Endothelial cell of umbilical vein (primary cell): ENCODE measurements around the gene HYDIN. TPM values are rescaled to one million over a fixed set of nuclear protein-coding genes. Genes with fewer than 3 reads are reported as not detected.

Experiments used
- BruUV-seq: library from RNA; stranded (reverse); fragments of 400-500 nt; replicated peaks from 2 replicates; lab custom pipeline; 2021; lab: Mats Ljungman, UMichigan
- CTCF ChIA-PET: fragments of 300-600, 350-600 bp; sonication (Branson Sonifier 250); formaldehyde crosslinking; loops from one replicate; lab custom pipeline; 2021; ENCODE audit warnings: antibody characterized with exemption, inconsistent platforms; lab: Charles Lee
- POLR2A ChIA-PET: fragments of 300-600, 350-600 bp; sonication (Branson Sonifier 250); formaldehyde crosslinking; loops from one replicate; lab custom pipeline; 2021; ENCODE audit warnings: antibody characterized with exemption, inconsistent platforms; lab: Charles Lee
- DNase-seq: peaks from one replicate; pipeline ENCODE4 v3.0.0-alpha.2; 2011; ENCODE audit warnings: low read depth, low spot score
- FAIRE-seq: peaks from 2 replicates; lab custom pipeline; 2011; peaks lifted over from hg19 to GRCh38; lab: Jason Lieb, UNC
- H2AFZ ChIP-seq: 2 replicates; pipeline ENCODE4 v1.6.0; 2012; ENCODE audit warnings: low read depth, low read length, control low read depth, inconsistent platforms
- H3K27ac ChIP-seq: 2 replicates; pipeline ENCODE4 v1.5.1; 2011; ENCODE audit warnings: low read depth, mild to moderate bottlenecking, control low read depth, low read length, moderate library complexity; ENCODE audit not compliant: insufficient read depth
- H3K27me3 ChIP-seq, 2 experiments: 2 replicates each; pipeline versions ENCODE4 v1.6.0 to v1.6.1; 2011; ENCODE audit warnings: low read length in 2 of 2, mixed read lengths in 1 of 2; ENCODE audit not compliant: control insufficient read depth in 2 of 2, insufficient read depth in 2 of 2
- H3K36me3 ChIP-seq, 2 experiments: 2 replicates in 1 of 2; 3 replicates in 1 of 2; pipeline ENCODE4 v1.5.1; 2011; ENCODE audit warnings: low read length in 2 of 2, mild to moderate bottlenecking in 1 of 2, moderate library complexity in 1 of 2; ENCODE audit not compliant: control insufficient read depth in 2 of 2, insufficient read depth in 2 of 2; ENCODE audit errors: extremely low read depth in 1 of 2
- H3K4me1 ChIP-seq: 3 replicates; pipeline ENCODE4 v1.5.1; 2011; ENCODE audit warnings: mild to moderate bottlenecking, low read length; ENCODE audit not compliant: control insufficient read depth, insufficient read depth; ENCODE audit errors: extremely low read depth
- H3K4me2 ChIP-seq: 2 replicates; pipeline ENCODE4 v1.6.1; 2011; ENCODE audit warnings: low read length, control low read depth, mixed read lengths; ENCODE audit not compliant: insufficient read depth
- H3K4me3 ChIP-seq, 3 experiments: fragments of 200-600 bp in 1 of 3; sonication (generic), shearing (Covaris generic) in 1 of 3; replicated peaks in 1 of 3; 2 replicates each; pipeline ENCODE4 v1.5.1; 2011 to 2016; ENCODE audit warnings: control low read depth in 3 of 3, low read length in 3 of 3, mild to moderate bottlenecking in 2 of 3, inconsistent platforms in 1 of 3, low read depth in 1 of 3, moderate library complexity in 1 of 3; ENCODE audit not compliant: insufficient read depth in 1 of 3
- H3K79me2 ChIP-seq: 2 replicates; pipeline ENCODE4 v1.6.0; 2012; ENCODE audit warnings: low read length, inconsistent platforms; ENCODE audit not compliant: control insufficient read depth, insufficient read depth
- H3K9ac ChIP-seq: replicated peaks from 2 replicates; pipeline ENCODE3; 2011; ENCODE audit warnings: low read length, control low read depth; ENCODE audit not compliant: insufficient read depth; ENCODE audit errors: extremely low read depth
- H3K9me1 ChIP-seq: replicated peaks from 3 replicates; pipeline ENCODE4 v1.6.0; 2011; ENCODE audit warnings: mild to moderate bottlenecking, low read length; ENCODE audit not compliant: control insufficient read depth, insufficient read depth; ENCODE audit errors: extremely low read depth
- H3K9me3 ChIP-seq: replicated peaks from 2 replicates; pipeline ENCODE4 v1.5.1; 2012; ENCODE audit warnings: low read length, inconsistent platforms; ENCODE audit not compliant: control insufficient read depth, insufficient read depth
- H4K20me1 ChIP-seq: replicated peaks from 2 replicates; pipeline ENCODE3; 2011; ENCODE audit warnings: mild to moderate bottlenecking, low read length; ENCODE audit not compliant: control insufficient read depth, insufficient read depth; ENCODE audit errors: extremely low read depth
- CTCF ChIP-seq, 2 donors: IDR thresholded peaks; 1 replicate in 1 of 2; 2 replicates in 1 of 2; pipeline ENCODE4 v1.5.1; 2011; ENCODE audit warnings: low read length in 2 of 2, mild to moderate bottlenecking in 2 of 2, moderate library complexity in 2 of 2, control low read depth in 1 of 2, inconsistent platforms in 1 of 2, low read depth in 1 of 2; ENCODE audit not compliant: insufficient read depth in 1 of 2; ENCODE audit errors: extremely low read depth in 1 of 2
- EZH2 ChIP-seq: IDR thresholded peaks from 2 replicates; pipeline ENCODE4 v1.6.1; 2012; ENCODE audit warnings: borderline replicate concordance, low read depth, mild to moderate bottlenecking, moderate library complexity, low read length, inconsistent platforms; ENCODE audit not compliant: severe bottlenecking
- FOS ChIP-seq: IDR thresholded peaks from 2 replicates; pipeline ENCODE4 v1.6.1; 2011; ENCODE audit warnings: mild to moderate bottlenecking, low read length, moderate library complexity, borderline replicate concordance; ENCODE audit not compliant: insufficient read depth
- GATA2 ChIP-seq: IDR thresholded peaks from 2 replicates; pipeline ENCODE4 v1.7.0; 2011; ENCODE audit warnings: low read depth, mild to moderate bottlenecking, moderate library complexity, mixed read lengths, low read length; ENCODE audit not compliant: insufficient read length, insufficient read depth
- MAX ChIP-seq: IDR thresholded peaks from 2 replicates; pipeline ENCODE4 v1.6.1; 2011; ENCODE audit not compliant: insufficient read depth, insufficient read length
- MYC ChIP-seq: IDR thresholded peaks from one replicate; pipeline ENCODE4 v1.6.1; 2011; ENCODE audit warnings: mild to moderate bottlenecking, low read depth, low read length
- POLR2A ChIP-seq: IDR thresholded peaks from 2 replicates; pipeline ENCODE4 v1.6.1; 2012; ENCODE audit warnings: low read depth, mild to moderate bottlenecking, control low read depth, low read length
- POLR2AphosphoS5 ChIP-seq: IDR thresholded peaks from 2 replicates; pipeline ENCODE4 v1.6.1; 2012; ENCODE audit warnings: low read depth, mild to moderate bottlenecking, control low read depth, low read length, moderate library complexity; ENCODE audit not compliant: insufficient read depth
- dilution Hi-C: fragments of 300-500 bp; cut with MboI; formaldehyde crosslinking; loops from one replicate; pipeline ENCODE4 v1.15.0; 2019; ENCODE audit warnings: low sequenced_read_pairs; ENCODE audit not compliant: extremely low pct_ligation_motif_present
- intact Hi-C: fragments of 100-400 bp; cut with micrococcal nuclease; formaldehyde crosslinking; loops from one replicate; pipeline ENCODE4 v1.10.0; 2022
- polyA plus RNA-seq, 4 experiments: library from polyadenylated mRNA; depleted of rRNA in 3 of 4; stranded (reverse) in 3 of 4; unstranded in 1 of 4; fragments of >200 nt; gene quantifications; 2 replicates each; pipeline versions ENCODE4 v1.2.1 to v1.2.3, GENCODE V29; 2011 to 2012; ENCODE audit warnings: missing spikeins in 1 of 4
- total RNA-seq: library from RNA; stranded (reverse); gene quantifications from 2 replicates; pipeline ENCODE4 v1.2.3, GENCODE V29; 2021

Gene HYDIN
- total and polyA plus RNA-seq, 2 donors (not counting 3 experiments of a cell fraction or from before 2014, with no cell fraction given) = not detected

GRCh38 chr16:71216714-71217113 lies 13.8 kb downstream of the HYDIN start:
- Histone ChIP-seq H3K9ac (no peak overlapping the region), H3K9me3 (no peaks in the 10 kb centered on the region), H2AFZ (no peak overlapping the region), H3K79me2 (no peaks in the 10 kb centered on the region), H3K9me1 (no peaks in the 10 kb centered on the region), H3K27ac (no peak overlapping the region), H3K4me3 (no peak overlapping the region), H3K4me2 (no peak overlapping the region), H3K27me3 (no peaks in the 10 kb centered on the region), H4K20me1 (no peaks in the 10 kb centered on the region), H3K4me1 (no peaks in the 10 kb centered on the region), H3K36me3 (no peaks in the 10 kb centered on the region)
- no peak for FAIRE-seq
- no peak for DNase-seq
- POLR2A ChIA-PET = no interaction called here
- intact Hi-C loops = no loop called here
- TF ChIP-seq GATA2 (no peak), CTCF (IDR thresholded peaks at IDR 0.05; ENCODE audit: extremely low read depth in 1 of 2, insufficient read depth in 1 of 2, low read depth in 1 of 2, low read length in 2 of 2) (no peak), POLR2A (no peak), MYC (no peak), EZH2 (no peak), FOS (no peak), POLR2AphosphoS5 (no peak), MAX (no peak)
- dilution Hi-C loops = no loop called here
- no TSS peak for BruUV-seq
- CTCF ChIA-PET = no interaction called here
